HepG2 (cell line): Measurements from ENCODE around the gene FOXN3. TPM values are rescaled to one million over a fixed set of nuclear protein-coding genes. Genes with fewer than 3 reads are reported as not detected.

Experiments used
- ATAC-seq: fragments of 200-7000 bp; cut with Tn5 transposase; 3 replicates; pipeline ENCODE4 v1.9.1; 2020; ENCODE audit warnings: mild to moderate bottlenecking, moderate library complexity
- BruUV-seq: library from RNA; stranded (reverse); fragments of 400-500 nt; replicated peaks from 2 replicates; lab custom pipeline; 2021; lab: Mats Ljungman, UMichigan
- CTCF ChIA-PET: fragments of 300-600 bp; formaldehyde crosslinking; extraction: SDS; loops from one replicate; lab custom pipeline; 2021; ENCODE audit warnings: low total read pairs, inconsistent platforms, low intra/inter-chr PET ratio; lab: Yijun Ruan, JAX
- POLR2A ChIA-PET: fragments of 350-600 bp; sonication (Branson Sonifier 250); formaldehyde crosslinking; loops from one replicate; lab custom pipeline; 2020; ENCODE audit warnings: antibody characterized with exemption, inconsistent platforms; lab: Yijun Ruan, JAX
- DNase-seq: peaks from one replicate; pipeline ENCODE4 v3.0.0-alpha.2; 2015; ENCODE audit warnings: low spot score
- FAIRE-seq: peaks from 3 replicates; lab custom pipeline; 2011; peaks lifted over from hg19 to GRCh38; lab: Jason Lieb, UNC
- H2AFZ ChIP-seq: one replicate; pipeline ENCODE4 v1.6.1; 2011; ENCODE audit warnings: low read length, inconsistent platforms
- H3K27ac ChIP-seq: fragments of 300-600 bp; 3 replicates; pipeline ENCODE4 v1.8.0; 2011; ENCODE audit warnings: mixed run types, mild to moderate bottlenecking, mixed read lengths, low read length, inconsistent platforms; ENCODE audit not compliant: insufficient read depth; ENCODE audit errors: extremely low read length
- H3K27me3 ChIP-seq, 2 experiments: fragments of 200-600 bp in 1 of 2; 2 replicates in 1 of 2; 3 replicates in 1 of 2; pipeline versions ENCODE4 v1.6.0 to v1.8.0; 2011; ENCODE audit warnings: low read length in 2 of 2, mild to moderate bottlenecking in 2 of 2, moderate library complexity in 2 of 2, inconsistent platforms in 1 of 2; ENCODE audit not compliant: insufficient read depth in 2 of 2, control insufficient read depth in 1 of 2
- H3K36me3 ChIP-seq, 2 experiments: fragments of 200-600 bp in 1 of 2; replicated peaks in 1 of 2; 2 replicates in 1 of 2; 3 replicates in 1 of 2; pipeline versions ENCODE4 v1.5.1 to v1.8.0; 2011; ENCODE audit warnings: low read length in 2 of 2, inconsistent platforms in 1 of 2; ENCODE audit not compliant: insufficient read depth in 2 of 2, control insufficient read depth in 1 of 2
- H3K4me1 ChIP-seq: 2 replicates; pipeline ENCODE4 v1.5.1; 2012; ENCODE audit warnings: low read length, inconsistent platforms; ENCODE audit not compliant: insufficient read depth
- H3K4me2 ChIP-seq: 2 replicates; pipeline ENCODE4 v1.6.0; 2011; ENCODE audit warnings: low read depth, low read length, inconsistent platforms
- H3K4me3 ChIP-seq, 3 experiments: fragments of 200-600 bp in 1 of 3; sonication (generic), shearing (Covaris generic) in 1 of 3; replicated peaks in 1 of 3; 2 replicates each; pipeline ENCODE4 v1.5.1; 2011 to 2016; ENCODE audit warnings: low read length in 3 of 3, inconsistent platforms in 2 of 3, low read depth in 2 of 3, mild to moderate bottlenecking in 2 of 3, control low read depth in 1 of 3, mixed read lengths in 1 of 3; ENCODE audit not compliant: insufficient read depth in 1 of 3
- H3K79me2 ChIP-seq: one replicate; pipeline ENCODE4 v1.6.1; 2011; ENCODE audit warnings: low read length, inconsistent platforms; ENCODE audit not compliant: insufficient read depth
- H3K9ac ChIP-seq: 2 replicates; pipeline ENCODE4 v1.6.0; 2011; ENCODE audit warnings: mild to moderate bottlenecking, low read depth, low read length, inconsistent platforms; ENCODE audit not compliant: insufficient read depth
- H3K9me3 ChIP-seq: 2 replicates; pipeline ENCODE4 v1.5.1; 2012; ENCODE audit warnings: mild to moderate bottlenecking, low read length
- H4K20me1 ChIP-seq: 2 replicates; pipeline ENCODE4 v1.6.0; 2011; ENCODE audit warnings: inconsistent platforms, mild to moderate bottlenecking, low read length, moderate library complexity; ENCODE audit not compliant: insufficient read depth
- NR1H2 ChIP-seq: sonication (generic); formaldehyde crosslinking; IDR thresholded peaks from 2 replicates; pipeline ENCODE4 v1.8.1; 2022; ENCODE audit warnings: low read depth, missing genetic modification reagents, borderline replicate concordance
- STAG1 ChIP-seq: sonication (generic); formaldehyde crosslinking; IDR thresholded peaks from 2 replicates; pipeline ENCODE4 v1.4.0; 2020; ENCODE audit warnings: missing genetic modification reagents
- ZNF143 ChIP-seq: sonication (generic); formaldehyde crosslinking; IDR thresholded peaks from 2 replicates; pipeline ENCODE4 v1.4.0; 2020; ENCODE audit warnings: missing genetic modification reagents
- ZNF234 ChIP-seq: sonication (generic); formaldehyde crosslinking; conservative IDR thresholded peaks from 2 replicates; pipeline ENCODE4 v1.5.1; 2020; ENCODE audit warnings: mild to moderate bottlenecking, missing genetic modification reagents
- ZNF292 ChIP-seq: sonication (generic); formaldehyde crosslinking; IDR thresholded peaks from 2 replicates; pipeline ENCODE4 v1.8.1; 2022; ENCODE audit warnings: mild to moderate bottlenecking, low read depth, missing genetic modification reagents, borderline replicate concordance
- WGBS: methylation state at CpG from one replicate; pipeline ENCODE4 v1.1.6; 2017; ENCODE audit warnings: low lambda C conversion rate; 5-methylcytosine and 5-hydroxymethylcytosine counted together
- in situ Hi-C: cut with HindIII; loops from 2 replicates; pipeline ENCODE4 v1.10.0; 2017; ENCODE audit warnings: low pct_unique_long_range_greater_than_20kb; ENCODE audit not compliant: extremely low pct_ligation_motif_present
- intact Hi-C: fragments of 100-400 bp; cut with micrococcal nuclease; formaldehyde crosslinking; loops from one replicate; pipeline ENCODE4 v1.10.0; 2022; ENCODE audit not compliant: unreplicated experiment
- polyA plus RNA-seq, 8 experiments: library from polyadenylated mRNA; depleted of rRNA in 3 of 8; stranded (reverse) in 7 of 8; unstranded in 1 of 8; fragments of >200 nt; fragmentation: Illumina TruSeq in 4 of 8; extraction: Trizol in 4 of 8; gene quantifications; 2 replicates each; pipeline versions ENCODE4 v1.2.1 to v1.2.3, GENCODE V29; 2011 to 2016; ENCODE audit warnings: low read depth in 4 of 8, missing spikeins in 1 of 8, mixed read lengths in 1 of 8; ENCODE audit not compliant: insufficient read depth in 1 of 8
- total RNA-seq, 5 experiments: library from RNA; depleted of rRNA; stranded (reverse); fragments of >200 nt; fragmentation: Illumina TruSeq; extraction: Trizol; gene quantifications; 2 replicates each; pipeline ENCODE4 v1.2.3, GENCODE V29; 2016; ENCODE audit warnings: low read depth in 1 of 5
- TF ChIP-seq, protein P1 (sequence below): sonication (generic); formaldehyde crosslinking; IDR thresholded peaks from 2 replicates; pipeline ENCODE4 v1.5.0; 2020; ENCODE audit warnings: mild to moderate bottlenecking, missing genetic modification reagents
- TF ChIP-seq, protein P2 (sequence below): sonication (generic); formaldehyde crosslinking; IDR thresholded peaks from 2 replicates; pipeline ENCODE4 v1.5.1; 2020; ENCODE audit warnings: mild to moderate bottlenecking, missing genetic modification reagents, moderate library complexity

Gene FOXN3
- total and polyA plus RNA-seq, 2 of the 13 experiments (the other 11 are each of a cell fraction or from before 2014, with no cell fraction given) = 32.4 to 70.2 TPM

DNA sequence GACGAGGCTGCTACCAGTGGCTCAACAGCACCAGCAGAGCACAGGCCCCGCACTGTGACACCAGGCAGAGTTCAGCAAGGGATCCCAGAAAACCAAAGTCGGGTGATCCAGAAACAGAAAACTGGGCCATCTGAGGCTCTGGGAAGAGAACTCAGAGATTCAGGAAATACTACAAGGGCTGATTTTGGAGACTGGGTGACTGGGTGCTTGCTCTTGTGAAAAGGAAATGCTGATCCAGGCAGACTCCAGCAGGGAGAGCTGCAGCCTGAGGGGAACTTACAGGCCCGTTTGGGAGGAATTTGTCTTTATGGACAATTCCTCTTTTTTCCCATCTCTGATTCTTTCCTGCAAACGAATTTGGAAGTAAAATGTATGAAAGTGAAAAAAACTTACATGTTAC is 28.2 kb downstream of the FOXN3 start:
- Histone ChIP-seq H3K4me1 (peaks cover 85% of the 10 kb centered on the region), H3K9me3 (no peaks in the 10 kb centered on the region), H3K4me2 (no peak overlapping the region), H3K79me2 (peaks cover 91% of the 10 kb centered on the region), H3K27me3 (no peaks in the 10 kb centered on the region), H4K20me1 (peaks cover 15% of the 10 kb centered on the region; the same call in 1 of the 2 replicates)
- ATAC-seq = no peak
- 70% methylated on average over 5 of the region's 5 CpGs for WGBS
- intact Hi-C loops = no loop called here
- TF ChIP-seq NR1H2 (CRISPR knock-in tag) (no peak), STAG1 (CRISPR knock-in tag) (peak; percentile 27)
- TF ChIP-seq, all 625 proteins: peak for 1
- Histone ChIP-seq H3K36me3 (peaks cover 14 to 35% of the 10 kb centered on the region in 2 experiments; a peak in 4 of 5 replicates), H3K9ac (no peak overlapping the region), H2AFZ (no peak overlapping the region), H3K4me3 (no peak overlapping the region), H3K27ac (peak overlapping the region; percentile 32)
- POLR2A ChIA-PET = no interaction called here
- in situ Hi-C loops = no loop called here
- no peak for FAIRE-seq
- BruUV-seq = no TSS peak
- CTCF ChIA-PET = no interaction called here
- no peak for DNase-seq

DNA sequence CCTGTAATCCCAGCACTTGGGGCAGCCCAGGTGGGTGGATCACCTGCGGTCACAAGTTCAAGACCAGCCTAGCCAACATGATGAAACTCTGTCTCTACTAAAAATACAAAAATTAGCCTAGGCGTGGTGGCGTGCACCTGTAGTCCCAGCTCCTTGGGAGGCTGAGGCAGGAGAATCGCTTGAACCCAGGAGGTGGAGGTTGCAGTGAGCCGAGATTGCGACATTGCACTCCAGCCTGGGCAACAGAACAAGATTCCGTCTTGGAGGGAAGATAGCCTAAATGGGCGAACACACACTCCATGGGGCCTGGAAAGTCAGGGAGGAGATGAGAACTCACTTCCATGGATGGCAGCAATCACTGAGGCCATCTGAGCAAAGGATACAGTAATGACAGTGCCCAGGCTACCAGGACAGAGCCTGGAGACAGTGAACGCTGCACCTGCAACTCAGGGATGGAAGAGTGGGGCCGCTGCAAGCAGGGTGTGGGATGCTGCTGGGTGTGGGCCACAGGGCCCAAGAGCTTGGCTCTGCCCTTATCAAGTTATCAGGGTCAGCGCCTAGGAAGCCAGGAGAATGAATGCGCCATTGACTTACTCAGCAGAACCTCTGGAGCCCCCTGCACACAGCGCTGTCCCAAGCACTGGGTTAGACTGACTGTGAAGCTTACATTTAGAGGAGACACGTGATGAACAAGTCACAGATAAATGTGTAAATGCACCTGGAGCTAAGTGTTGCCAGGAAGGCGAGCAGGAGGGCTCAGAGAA is 28.9 kb downstream of the FOXN3 start:
- no peak for FAIRE-seq
- WGBS = 95% methylated on average over 10 of the region's 15 CpGs
- intact Hi-C loops = no loop called here
- in situ Hi-C loops = no loop called here
- Histone ChIP-seq H3K27ac (peak overlapping the region; percentile 32), H2AFZ (no peak overlapping the region), H4K20me1 (peaks cover 20% of the 10 kb centered on the region), H3K36me3 (peaks cover 16 to 33% of the 10 kb centered on the region in 2 experiments; a peak in 4 of 5 replicates), H3K4me1 (peaks cover 82% of the 10 kb centered on the region), H3K9ac (no peak overlapping the region), H3K27me3 (no peaks in the 10 kb centered on the region), H3K79me2 (peaks cover 91% of the 10 kb centered on the region), H3K9me3 (no peaks in the 10 kb centered on the region), H3K4me2 (no peak overlapping the region), H3K4me3 (no peak overlapping the region)
- BruUV-seq = no TSS peak
- DNase-seq = no peak
- ChIA-PET POLR2A (interaction anchor here (1.2 kb wide), 1 partner anchor 36 kb away, joined by 3 read pairs; no protein-coding TSS in a partner anchor), CTCF (no interaction called here)
- ATAC-seq = no peak
- TF ChIP-seq, protein P1, sequence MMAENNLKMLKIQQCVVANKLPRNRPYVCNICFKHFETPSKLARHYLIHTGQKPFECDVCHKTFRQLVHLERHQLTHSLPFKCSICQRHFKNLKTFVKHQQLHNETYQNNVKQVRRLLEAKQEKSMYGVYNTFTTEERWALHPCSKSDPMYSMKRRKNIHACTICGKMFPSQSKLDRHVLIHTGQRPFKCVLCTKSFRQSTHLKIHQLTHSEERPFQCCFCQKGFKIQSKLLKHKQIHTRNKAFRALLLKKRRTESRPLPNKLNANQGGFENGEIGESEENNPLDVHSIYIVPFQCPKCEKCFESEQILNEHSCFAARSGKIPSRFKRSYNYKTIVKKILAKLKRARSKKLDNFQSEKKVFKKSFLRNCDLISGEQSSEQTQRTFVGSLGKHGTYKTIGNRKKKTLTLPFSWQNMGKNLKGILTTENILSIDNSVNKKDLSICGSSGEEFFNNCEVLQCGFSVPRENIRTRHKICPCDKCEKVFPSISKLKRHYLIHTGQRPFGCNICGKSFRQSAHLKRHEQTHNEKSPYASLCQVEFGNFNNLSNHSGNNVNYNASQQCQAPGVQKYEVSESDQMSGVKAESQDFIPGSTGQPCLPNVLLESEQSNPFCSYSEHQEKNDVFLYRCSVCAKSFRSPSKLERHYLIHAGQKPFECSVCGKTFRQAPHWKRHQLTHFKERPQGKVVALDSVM (CRISPR knock-in tag) = peak; percentile 67
- TF ChIP-seq ZNF292 (CRISPR knock-in tag) = no peak
- TF ChIP-seq, protein P2, sequence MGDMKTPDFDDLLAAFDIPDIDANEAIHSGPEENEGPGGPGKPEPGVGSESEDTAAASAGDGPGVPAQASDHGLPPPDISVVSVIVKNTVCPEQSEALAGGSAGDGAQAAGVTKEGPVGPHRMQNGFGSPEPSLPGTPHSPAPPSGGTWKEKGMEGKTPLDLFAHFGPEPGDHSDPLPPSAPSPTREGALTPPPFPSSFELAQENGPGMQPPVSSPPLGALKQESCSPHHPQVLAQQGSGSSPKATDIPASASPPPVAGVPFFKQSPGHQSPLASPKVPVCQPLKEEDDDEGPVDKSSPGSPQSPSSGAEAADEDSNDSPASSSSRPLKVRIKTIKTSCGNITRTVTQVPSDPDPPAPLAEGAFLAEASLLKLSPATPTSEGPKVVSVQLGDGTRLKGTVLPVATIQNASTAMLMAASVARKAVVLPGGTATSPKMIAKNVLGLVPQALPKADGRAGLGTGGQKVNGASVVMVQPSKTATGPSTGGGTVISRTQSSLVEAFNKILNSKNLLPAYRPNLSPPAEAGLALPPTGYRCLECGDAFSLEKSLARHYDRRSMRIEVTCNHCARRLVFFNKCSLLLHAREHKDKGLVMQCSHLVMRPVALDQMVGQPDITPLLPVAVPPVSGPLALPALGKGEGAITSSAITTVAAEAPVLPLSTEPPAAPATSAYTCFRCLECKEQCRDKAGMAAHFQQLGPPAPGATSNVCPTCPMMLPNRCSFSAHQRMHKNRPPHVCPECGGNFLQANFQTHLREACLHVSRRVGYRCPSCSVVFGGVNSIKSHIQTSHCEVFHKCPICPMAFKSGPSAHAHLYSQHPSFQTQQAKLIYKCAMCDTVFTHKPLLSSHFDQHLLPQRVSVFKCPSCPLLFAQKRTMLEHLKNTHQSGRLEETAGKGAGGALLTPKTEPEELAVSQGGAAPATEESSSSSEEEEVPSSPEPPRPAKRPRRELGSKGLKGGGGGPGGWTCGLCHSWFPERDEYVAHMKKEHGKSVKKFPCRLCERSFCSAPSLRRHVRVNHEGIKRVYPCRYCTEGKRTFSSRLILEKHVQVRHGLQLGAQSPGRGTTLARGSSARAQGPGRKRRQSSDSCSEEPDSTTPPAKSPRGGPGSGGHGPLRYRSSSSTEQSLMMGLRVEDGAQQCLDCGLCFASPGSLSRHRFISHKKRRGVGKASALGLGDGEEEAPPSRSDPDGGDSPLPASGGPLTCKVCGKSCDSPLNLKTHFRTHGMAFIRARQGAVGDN (CRISPR knock-in tag) = peak; percentile 42
- TF ChIP-seq ZNF143 = no peak
- TF ChIP-seq ZNF234 = no peak
